Progenitor cell of endocrine pancreas (in vitro differentiated cells): Measurements from ENCODE around the gene GRK5. TPM values are rescaled to one million over a fixed set of nuclear protein-coding genes. Genes with fewer than 3 reads are reported as not detected.

Source experiments
- DNase-seq: peaks from one replicate; pipeline ENCODE4 v3.0.0; 2021; ENCODE audit warnings: low spot score; ENCODE audit not compliant: unreplicated experiment
- H3K27ac Mint-ChIP-seq: 2 replicates; pipeline ENCODE4 v1.8.0; 2021; ENCODE audit warnings: mild to moderate bottlenecking, moderate library complexity, mixed read lengths
- H3K27me3 Mint-ChIP-seq: 2 replicates; pipeline ENCODE4 v1.8.0; 2021; ENCODE audit warnings: mixed read lengths
- H3K36me3 Mint-ChIP-seq: 2 replicates; pipeline ENCODE4 v1.8.0; 2022; ENCODE audit warnings: mixed read lengths; ENCODE audit not compliant: insufficient read depth
- H3K4me1 Mint-ChIP-seq: 2 replicates; pipeline ENCODE4 v1.8.0; 2021; ENCODE audit warnings: low read depth, mixed read lengths
- H3K4me3 Mint-ChIP-seq: 2 replicates; pipeline ENCODE4 v1.8.0; 2021; ENCODE audit warnings: low read depth, mild to moderate bottlenecking, moderate library complexity, mixed read lengths
- H3K9me3 Mint-ChIP-seq: 2 replicates; pipeline ENCODE4 v1.8.0; 2021; ENCODE audit warnings: low read depth, mixed read lengths
- total RNA-seq: library from RNA; stranded (reverse); gene quantifications from 2 replicates; pipeline ENCODE4 v1.2.1, GENCODE V29; 2021
- TF ChIP-seq, protein P1 (sequence below): fragments of 200-600 bp; sonication (generic); IDR thresholded peaks from one replicate; pipeline ENCODE4 v1.5.0; 2021; ENCODE audit warnings: antibody characterized with exemption, mild to moderate bottlenecking; ENCODE audit not compliant: unreplicated experiment

The GRK5 gene
- total RNA-seq, 1 donor from 2014 or later = 21.6 TPM

DNA sequence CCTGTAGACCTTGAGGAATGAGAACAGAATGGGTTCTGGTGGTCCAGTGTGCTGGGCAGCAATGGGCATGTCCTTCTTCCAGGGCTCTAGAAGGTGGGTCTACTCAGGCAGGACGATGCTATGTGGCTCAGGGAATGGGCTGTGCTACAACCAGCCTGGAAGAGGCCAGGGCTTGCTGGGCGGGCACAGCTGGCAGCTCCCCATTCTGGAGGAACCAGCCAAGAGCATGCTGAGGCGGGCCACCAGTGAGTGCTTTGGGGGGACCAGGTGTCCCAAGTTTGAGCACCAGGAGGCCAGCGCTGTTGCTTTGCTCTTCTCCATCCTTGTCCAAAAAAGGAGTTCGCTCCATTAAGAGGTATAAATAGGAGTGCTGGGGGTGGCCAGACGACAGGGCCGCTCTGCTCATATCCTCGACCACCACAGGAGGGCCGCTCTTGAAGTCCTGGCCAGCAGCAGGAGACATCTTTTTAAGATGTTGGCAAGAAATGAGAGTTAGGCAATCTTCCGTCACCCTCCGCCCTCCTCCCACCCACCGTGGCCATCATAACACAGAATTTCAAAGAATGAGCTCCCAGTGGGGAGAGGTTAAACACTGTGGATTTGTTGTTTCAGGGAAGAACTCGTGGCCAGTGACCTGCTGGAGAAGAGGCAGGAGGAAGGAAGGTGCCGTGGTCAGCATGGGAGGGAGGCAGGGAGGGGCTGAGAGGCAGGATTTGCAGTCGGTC is 141.3 kb downstream of the GRK5 start:
- Mint-ChIP-seq H3K27me3 (no peaks in the 10 kb centered on the region), H3K4me1 (peaks cover 11% of the 10 kb centered on the region), H3K9me3 (peaks cover 9% of the 10 kb centered on the region), H3K27ac (no peak overlapping the region), H3K36me3 (peaks cover 12% of the 10 kb centered on the region), H3K4me3 (no peak overlapping the region)
- TF ChIP-seq, protein P1, sequence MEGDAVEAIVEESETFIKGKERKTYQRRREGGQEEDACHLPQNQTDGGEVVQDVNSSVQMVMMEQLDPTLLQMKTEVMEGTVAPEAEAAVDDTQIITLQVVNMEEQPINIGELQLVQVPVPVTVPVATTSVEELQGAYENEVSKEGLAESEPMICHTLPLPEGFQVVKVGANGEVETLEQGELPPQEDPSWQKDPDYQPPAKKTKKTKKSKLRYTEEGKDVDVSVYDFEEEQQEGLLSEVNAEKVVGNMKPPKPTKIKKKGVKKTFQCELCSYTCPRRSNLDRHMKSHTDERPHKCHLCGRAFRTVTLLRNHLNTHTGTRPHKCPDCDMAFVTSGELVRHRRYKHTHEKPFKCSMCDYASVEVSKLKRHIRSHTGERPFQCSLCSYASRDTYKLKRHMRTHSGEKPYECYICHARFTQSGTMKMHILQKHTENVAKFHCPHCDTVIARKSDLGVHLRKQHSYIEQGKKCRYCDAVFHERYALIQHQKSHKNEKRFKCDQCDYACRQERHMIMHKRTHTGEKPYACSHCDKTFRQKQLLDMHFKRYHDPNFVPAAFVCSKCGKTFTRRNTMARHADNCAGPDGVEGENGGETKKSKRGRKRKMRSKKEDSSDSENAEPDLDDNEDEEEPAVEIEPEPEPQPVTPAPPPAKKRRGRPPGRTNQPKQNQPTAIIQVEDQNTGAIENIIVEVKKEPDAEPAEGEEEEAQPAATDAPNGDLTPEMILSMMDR = no peak
- DNase-seq = no peak

DNA sequence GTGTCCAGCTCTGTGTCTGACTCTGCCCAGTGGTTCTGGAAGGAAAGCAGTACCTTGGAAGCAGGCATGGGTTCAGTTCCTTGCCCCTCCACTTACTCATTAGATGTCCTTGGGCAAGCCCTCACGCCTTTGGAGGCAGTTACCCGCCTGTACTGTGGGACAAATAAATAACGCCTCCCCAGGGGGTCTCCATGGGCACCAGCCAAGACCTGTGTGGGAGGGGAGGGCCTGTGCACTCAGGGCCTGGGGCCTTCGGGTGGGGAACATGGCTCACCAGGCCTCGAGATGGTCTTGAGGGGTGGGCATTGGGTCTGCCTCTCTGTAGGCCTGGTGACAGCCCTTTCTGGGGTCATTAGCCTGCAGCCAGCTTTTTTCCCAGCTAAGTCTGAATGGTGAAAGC is 142.0 kb downstream of the GRK5 start:
- Mint-ChIP-seq H3K36me3 (peaks cover 12% of the 10 kb centered on the region), H3K9me3 (peaks cover 9% of the 10 kb centered on the region), H3K27me3 (no peaks in the 10 kb centered on the region), H3K4me1 (peaks cover 11% of the 10 kb centered on the region), H3K4me3 (no peak overlapping the region), H3K27ac (no peak overlapping the region)
- no peak for DNase-seq
- TF ChIP-seq, protein P1 = no peak

DNA sequence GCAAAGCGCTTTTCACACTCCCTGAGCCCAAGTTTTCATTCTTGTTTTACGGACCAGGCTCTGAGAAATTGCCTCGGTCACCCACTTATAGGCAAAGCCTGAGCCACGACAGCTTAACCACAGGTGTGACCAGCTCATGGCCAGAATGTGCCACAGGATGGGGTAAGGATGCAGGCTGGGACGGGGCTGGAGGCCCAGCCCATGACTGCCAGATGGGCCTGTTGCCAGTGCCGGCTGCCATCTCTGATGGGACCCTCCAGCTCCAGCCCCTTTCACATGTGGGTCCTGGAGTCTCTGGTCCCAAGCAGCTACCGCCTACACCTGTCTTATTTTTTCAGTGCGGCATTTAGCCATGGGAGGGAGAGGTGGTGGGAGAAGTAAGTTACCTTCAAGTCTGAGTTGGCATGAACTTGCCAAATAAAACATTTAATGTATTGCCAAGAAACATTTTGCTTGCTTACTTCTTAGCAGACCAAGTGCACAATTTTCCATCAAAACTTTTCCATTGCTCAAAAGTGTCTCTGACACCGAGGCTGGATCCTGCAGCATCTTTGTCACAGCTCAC is 142.6 kb downstream of the GRK5 start:
- peaks cover 9% of the 10 kb centered on the region for H3K9me3 Mint-ChIP-seq

DNA sequence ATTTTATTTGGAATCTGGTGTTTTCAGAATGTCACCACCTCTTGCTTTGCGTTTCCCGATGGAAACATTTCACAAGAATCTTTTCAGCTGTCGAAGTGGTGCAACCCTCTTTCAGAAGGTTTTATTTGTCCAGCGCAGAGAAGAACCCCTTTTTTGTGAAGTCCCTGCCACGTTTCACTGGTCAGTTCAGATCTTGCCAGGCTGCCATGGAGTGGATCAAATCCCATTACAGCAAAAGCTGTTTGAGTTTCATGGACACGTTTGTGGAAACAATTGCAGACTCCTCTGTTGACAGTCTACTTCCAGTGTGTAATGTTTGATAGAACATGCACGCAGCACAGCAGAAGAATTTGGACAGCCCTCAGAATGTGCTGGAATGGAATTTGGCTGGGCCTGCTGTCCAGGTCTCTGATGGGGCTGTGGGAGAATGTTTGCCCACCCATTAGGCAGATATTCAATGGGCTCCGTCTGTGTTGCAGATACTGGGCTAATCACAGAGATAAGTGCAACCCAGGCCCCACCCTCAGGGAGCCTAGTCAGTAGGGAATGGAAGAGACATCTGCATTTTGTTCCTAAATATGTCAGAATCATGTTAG is 143.2 kb downstream of the GRK5 start:
- Mint-ChIP-seq H3K9me3 (peaks cover 10% of the 10 kb centered on the region), H3K4me1 (peaks cover 8% of the 10 kb centered on the region), H3K36me3 (peaks cover 12% of the 10 kb centered on the region), H3K27me3 (no peaks in the 10 kb centered on the region), H3K4me3 (no peak overlapping the region), H3K27ac (no peak overlapping the region)
- no peak for DNase-seq
- TF ChIP-seq, protein P1 = no peak

More for the DNA sequence above, 142.6 kb downstream of the GRK5 start:
- TF ChIP-seq, protein P1 = no peak
- Mint-ChIP-seq H3K4me1 (peaks cover 11% of the 10 kb centered on the region), H3K4me3 (no peak overlapping the region), H3K27me3 (no peaks in the 10 kb centered on the region), H3K27ac (no peak overlapping the region), H3K36me3 (peaks cover 12% of the 10 kb centered on the region)
- no peak for DNase-seq

DNA sequence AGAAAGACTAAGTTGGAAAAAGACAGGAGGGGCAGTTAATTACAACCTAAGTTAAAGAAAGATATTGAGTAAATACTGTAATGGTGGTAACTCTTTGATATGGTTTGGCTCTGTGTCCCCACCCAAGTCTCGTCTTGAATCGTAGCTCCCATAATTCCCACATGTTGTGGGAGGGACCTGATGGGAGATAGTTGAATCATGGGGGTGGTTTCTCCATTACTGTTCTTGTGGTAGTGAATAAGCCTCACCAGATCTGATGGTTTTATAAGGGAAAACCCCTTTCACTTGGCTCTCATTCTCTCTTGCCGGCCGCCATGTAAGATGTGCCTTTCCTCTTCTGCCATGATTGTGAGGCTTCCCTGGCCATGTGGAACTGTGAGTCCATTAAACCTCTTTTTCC is 143.8 kb downstream of the GRK5 start:
- Mint-ChIP-seq H3K4me3 (no peak overlapping the region), H3K27me3 (no peaks in the 10 kb centered on the region), H3K36me3 (peaks cover 17% of the 10 kb centered on the region), H3K4me1 (peaks cover 8% of the 10 kb centered on the region), H3K27ac (no peak overlapping the region), H3K9me3 (peaks cover 16% of the 10 kb centered on the region)
- DNase-seq = no peak
- TF ChIP-seq, protein P1 = no peak
